ENCODE measurements around the gene TPRN.

Gene TPRN

DNA sequence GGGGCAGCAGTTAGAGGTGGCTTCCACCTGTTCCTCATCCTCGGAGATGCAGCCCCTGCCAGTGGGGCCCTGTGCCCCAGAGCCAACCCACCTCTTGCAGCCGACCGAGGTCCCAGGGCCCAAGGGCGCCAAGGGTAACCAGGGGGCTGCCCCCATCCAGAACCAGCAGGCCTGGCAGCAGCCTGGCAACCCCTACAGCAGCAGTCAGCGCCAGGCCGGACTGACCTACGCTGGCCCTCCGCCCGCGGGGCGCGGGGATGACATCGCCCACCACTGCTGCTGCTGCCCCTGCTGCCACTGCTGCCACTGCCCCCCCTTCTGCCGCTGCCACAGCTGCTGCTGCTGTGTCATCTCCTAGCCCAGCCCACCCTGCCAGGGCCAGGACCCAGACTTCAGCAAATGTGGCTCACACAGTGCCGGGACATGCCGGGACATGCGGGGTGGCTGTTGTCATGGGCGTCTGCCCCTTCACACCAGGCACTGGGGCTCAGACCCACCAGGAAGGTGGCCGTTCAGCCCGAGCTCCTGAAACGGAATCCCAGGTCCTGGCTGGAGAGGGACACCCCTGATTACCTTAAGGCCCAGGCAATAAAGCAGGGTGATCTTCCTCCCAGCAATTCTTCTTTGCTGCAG is 25.3 kb upstream of the TPRN start:
- no peak for DNase-seq (ENCODE audit: low read depth in 2 of 2)

DNA sequence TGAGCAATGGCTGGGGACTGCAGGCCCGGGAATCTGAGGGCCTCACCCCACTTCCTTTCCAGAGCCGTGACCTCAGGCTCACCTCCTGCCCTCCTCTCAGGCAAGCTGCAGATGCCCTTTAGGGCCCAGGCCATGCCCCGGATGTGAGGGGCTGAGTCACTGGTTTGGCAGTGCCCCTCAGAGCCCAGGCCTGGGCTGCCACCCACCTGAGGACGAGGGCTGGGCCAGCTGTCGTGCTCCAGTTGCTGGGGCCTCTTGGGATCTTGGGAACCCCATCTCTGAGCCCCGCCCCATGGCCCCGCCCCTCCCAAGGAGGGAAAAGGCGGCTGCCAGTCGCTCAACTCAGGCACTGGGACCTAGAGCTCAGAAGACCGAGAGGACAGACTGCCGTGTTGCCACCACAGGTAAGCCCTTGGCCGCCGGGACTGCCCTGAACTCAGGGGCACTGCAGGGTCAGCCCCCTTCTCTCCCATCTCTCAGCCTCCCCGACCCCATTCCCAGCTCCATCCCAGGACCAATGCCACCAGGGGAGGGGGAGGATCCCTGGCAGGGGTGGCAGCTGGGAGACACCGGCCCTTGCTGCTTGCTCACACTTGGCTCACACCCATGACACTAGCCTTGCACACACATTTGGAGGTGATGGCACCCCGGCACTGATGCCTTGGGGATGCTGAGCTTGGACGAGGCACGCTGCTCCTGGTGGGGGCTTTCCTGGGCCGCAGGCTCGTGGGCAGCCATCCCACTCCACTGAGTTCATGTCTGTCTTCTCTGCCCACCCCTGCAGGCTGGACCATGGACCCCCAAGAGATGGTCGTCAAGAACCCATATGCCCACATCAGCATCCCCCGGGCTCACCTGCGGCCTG is 24.5 kb upstream of the TPRN start, which contains the start of gene CYSRT1:
TSS of gene CYSRT1 (plus strand) at position 345 of the 865 bp plus-strand sequence. CDS start at position 793, 448 bp downstream.
- no peak for DNase-seq (ENCODE audit: low read depth in 2 of 2)

DNA sequence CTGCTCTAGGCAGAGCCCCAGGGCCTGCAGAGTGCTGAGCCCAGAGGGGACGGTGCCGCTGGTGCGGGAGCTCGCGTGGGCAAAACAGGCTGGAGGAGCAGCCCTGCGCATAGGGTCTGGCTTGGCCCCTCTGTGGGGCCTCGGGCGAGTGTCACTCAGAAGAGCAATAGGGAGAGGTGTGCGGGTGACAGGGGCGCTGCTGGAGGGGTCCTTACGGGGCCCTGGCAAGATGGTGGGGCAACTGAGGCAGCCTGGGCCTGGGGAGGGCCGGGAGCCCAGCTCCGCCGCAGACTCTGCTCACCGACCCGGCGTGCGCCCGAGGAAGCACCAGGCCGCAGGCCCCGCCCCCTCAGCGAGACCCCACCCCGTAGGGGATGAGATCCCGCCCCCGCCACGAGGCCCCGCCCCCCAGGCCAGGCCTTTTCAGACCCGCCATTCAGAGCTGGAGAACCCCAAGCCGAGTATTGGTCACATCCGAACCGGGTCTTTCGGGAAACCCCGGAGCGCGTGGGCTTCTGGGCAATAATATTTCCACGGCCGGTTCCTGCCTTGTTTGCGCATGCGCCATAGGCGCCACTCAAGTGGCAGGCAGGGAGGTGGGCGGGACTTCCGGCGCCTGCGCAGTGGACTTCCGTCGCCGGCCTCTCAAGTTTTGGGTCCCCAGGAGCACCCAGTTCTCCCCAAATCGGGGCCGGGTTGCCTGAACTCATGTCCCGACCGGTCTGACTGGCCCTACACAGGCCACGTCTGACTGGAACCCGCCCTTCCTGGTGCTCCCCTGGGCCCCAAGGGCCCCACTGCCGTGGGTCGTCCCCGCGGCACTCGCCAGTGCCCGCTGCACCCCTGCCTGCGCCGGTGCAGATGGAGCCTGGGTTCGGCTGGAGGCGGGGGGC is 22.8 kb upstream of the TPRN start:
- peak; percentile 97 to 100 for DNase-seq (ENCODE audit: low read depth in 2 of 2)

DNA sequence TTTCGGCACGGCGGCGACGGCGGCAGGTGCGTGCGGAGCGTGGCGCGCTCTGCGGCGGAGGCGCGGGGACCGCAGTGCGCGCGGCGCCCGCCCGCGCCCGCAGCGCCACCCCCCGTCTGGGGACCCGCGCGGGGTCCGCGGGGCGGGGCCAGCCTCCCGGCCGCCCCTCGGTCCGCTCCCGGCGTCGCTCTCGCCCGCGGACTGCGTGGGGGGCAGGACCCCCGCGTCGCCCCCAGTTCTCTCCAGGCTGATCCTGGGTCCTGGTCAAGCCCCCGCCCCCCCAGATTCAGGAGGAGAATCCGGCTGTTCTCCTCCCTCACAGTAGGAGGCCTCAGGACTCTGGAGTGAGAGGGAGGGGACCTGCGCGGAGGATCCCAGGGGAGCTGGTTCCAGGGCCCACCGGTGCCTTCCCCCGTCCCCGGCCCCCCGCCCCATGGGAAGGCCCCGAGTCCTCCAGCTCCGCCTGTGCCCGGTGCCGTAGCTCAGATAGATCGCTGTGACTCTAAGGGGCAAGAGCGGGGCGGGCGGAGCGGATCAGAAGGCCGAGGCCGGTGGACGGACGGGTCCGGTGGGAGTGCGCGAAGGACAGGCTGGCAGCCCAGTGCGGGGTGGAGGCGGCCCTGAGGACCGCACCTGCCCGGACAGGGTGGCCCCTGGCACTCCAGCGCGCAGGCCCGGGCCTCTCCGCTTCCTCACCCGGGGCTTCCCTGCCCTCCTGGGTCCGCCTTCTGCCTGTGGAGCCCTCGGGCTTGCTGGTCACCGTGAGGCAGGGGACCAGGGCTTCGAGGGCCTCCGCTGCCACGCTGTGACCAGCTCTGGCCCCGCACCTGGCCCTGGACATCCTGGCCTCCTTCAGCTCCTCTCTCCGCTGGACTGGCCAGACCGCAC is 21.9 kb upstream of the TPRN start, which contains the start of gene RNF208:
TSS of gene RNF208 (minus strand) at position 51 of the 888 bp plus-strand sequence. CDS start 1,028 bp downstream, outside the sequence.
- DNase-seq (ENCODE audit: low read depth in 2 of 2) = no peak

DNA sequence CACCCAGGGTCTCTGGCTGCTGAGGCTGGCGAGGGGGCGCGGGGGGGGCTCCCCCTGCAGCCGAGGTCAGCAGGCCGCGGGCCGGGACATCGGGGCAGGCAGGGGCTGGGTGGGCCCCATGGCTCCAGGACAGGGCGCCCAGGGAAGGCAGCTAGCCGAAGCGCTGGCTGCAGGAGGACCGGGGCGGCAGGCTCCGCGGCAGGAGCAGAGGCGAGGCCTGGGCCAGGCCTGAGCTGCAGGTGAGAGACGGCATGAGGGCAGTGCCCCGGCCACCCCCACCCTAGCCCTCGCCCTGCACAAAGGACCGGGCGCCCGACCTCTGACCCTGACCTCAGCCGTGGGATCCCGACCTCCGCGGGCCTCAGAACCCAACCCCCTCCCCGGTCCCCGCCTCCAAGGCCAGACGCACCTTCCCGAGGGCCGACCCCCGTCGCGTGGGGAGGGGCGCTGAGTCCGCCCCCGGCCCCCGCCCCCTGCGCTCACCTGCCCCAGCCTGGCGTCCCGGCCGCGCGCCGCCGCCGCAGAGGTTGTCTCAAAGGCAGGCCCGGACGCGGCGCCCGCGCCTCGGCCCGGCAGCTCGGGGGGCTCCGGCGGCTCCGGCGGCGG is 21.1 kb upstream of the TPRN start:
- DNase-seq (ENCODE audit: low read depth in 2 of 2) = no peak

DNA sequence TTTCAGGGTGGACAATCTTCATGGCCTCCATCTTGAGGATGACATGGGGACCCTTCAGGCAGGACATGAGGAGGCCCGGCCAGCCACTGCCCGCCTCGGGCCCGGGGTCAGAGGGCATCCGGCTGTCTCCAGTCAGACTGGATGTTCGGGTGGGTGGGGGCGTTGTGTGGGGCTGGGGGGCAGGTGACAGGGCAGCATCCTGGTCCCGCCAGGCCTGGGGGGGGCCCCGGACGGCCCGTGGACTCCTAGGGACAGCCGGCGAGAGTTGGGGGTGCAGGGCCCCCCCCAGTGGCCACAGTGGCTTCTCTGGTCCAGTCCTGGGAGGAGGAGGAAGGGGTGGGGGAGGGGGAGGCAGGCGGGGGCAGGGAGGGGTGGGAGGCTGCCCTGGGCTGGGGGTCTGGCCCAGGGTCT is 20.6 kb upstream of the TPRN start:
- no peak for DNase-seq (ENCODE audit: low read depth in 2 of 2)

DNA sequence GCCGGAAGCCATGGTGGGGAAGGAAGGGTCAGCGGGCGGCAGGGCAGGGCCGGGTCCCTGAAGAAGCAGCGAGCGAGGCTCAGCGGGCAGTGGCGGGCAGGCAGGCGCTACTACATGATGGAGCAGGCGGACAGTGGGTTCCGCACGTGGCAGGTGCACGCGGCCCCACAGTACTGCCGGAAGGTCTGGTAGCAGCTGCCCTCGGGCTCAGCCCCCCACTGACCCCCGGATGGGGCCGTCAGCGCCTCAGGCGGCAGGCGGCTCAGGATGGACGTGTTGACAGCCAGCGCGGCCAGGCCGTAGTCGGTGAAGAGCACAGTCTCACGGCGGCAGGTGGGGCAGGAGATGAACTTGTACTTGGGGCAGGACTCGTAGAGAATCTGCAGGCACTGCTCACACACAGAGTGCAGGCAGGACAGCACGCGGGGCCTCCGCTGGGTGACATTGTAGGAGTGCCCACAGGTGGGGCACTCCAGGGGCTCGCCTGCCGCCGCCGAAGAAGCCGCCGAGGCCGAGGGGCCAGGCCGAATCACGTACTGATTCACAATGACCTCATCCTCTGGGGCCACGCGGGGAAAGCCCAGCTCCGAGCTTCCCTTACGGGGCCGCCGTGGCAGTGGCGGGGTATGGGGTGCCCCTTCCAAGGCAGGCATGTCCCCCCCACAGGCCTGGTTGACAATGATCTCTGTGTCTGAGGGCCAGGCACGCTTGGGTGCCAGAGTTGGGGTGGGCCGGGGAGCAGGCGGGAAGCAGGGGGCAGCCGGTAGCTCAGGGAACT is 20.0 kb upstream of the TPRN start:
- no peak for DNase-seq (ENCODE audit: low read depth in 2 of 2)

DNA sequence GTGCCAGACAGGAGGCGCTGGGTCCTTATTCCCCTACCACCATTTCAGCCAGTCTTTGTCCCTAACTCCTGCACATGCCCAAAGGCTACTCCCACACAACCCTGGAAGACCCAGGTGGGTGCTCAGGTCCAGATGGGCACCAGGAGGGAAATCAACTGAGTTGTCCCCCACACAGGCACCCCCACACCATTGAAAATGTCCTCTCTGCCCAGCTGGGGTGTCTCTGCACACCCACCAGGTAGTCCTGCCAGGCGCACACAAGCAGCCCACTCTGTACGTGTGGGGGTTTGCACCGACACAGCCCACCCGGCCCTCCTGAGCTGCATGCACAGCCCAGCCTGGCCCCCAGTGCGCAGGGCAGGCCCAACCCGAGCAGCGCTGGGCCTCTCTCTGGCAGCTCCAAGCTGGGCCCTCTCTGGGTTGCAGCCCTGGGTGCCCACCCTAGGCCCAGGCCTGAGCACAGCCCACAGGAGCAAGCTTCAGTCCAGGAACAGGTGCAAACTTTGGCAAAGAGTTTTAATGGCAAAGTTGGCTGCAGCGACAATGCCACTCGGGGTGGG is 19.3 kb upstream of the TPRN start:
- DNase-seq (ENCODE audit: low read depth in 2 of 2) = no peak

DNA sequence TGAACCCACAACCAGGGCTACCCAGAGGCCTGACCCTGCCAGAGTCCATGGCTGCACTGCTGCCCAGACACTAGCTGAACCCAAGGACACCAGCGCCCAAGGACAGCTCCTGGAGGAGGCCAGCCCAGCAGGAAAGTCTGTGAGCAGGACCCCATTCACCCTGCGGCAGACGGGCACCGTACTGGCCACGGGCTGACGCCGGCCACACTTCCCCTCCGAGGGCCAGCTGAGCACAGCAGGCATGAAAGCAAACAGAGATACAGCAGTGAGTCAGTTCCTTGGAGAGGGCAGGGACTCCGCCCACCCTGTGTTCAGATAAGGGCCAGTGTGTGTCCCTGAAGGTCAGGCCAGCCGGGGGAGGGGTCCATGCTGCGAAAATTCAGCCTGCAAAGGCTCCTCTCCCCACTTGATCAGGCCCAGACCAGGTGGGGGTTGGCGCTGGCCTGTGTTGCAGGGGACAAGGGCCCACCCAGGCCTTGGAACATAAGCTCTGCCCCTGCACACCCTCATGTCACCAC is 18.3 kb upstream of the TPRN start:
- no peak for DNase-seq (ENCODE audit: low read depth in 2 of 2)

DNA sequence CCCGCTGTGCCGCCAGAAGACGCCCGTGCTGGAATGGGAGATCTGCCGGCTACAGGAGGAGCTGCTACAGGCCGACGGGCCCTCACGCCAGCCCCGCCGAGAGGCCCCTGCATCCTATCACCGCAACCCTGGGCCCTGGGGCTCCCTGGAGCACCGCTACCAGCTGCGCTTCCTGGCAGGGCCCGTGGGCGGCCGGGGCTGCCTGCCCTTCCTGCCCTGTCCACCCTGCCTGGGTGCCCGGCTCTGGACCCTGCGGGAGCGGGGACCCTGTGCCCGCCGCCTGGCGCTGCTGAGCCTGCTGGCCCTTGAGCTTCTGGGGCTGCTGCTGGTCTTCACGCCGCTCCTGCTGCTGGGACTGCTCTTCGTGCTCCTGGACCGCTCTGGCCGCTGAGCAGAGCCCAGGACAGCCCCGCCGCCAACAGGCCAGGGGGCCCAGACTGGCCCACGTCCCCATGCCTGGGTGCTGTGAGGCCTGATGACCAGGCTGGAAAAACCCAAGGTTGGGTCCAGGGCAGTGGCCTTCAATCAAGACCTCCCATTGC is 17.7 kb upstream of the TPRN start:
- no peak for DNase-seq (ENCODE audit: low read depth in 2 of 2)

DNA sequence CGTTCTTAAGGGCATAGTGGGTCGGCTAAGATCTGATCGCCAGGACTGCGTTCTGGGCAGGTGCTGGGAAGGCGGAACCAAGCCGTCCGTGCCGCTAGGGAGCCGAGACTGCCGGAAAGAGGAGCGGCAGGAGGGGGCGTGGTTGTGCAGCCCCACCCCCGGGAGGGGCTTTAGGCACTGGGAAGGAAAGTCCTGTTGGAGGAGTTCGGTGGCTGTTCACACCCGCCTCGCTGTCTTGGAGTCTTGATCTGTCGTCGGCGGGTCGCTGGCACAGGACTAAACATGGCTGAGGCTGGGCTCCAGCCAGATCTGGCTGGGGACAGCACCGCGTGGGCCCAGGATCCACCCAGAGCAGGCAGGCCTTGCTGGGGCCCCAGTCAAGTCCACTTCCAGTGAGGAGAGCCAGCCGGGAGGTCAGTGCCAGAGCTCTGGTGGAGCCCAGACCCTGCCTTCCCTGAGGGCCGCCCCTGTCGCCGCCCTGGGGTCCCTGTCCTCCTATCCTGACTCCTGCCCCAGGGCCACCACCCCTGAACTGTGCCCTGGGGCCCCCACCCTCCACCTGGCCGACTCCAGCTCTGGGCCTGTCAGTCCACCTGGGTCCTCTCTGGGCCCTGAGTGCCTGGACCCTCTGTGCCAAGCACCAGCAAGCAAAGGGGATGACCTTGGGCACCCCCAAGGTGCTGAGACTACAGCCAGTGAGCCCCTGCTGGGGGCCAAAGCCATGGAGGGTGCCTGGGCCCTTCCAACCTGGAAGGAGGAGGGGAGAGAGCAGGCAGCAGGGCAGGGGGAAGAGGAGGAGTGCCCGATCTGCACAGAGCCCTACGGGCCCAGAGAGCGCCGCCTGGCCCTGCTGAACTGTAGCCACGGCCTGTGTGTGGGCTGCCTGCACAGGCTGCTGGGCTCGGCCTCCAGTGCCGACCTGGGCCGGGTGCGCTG is 17.0 kb upstream of the TPRN start:
- DNase-seq (ENCODE audit: low read depth in 2 of 2) = no peak

DNA sequence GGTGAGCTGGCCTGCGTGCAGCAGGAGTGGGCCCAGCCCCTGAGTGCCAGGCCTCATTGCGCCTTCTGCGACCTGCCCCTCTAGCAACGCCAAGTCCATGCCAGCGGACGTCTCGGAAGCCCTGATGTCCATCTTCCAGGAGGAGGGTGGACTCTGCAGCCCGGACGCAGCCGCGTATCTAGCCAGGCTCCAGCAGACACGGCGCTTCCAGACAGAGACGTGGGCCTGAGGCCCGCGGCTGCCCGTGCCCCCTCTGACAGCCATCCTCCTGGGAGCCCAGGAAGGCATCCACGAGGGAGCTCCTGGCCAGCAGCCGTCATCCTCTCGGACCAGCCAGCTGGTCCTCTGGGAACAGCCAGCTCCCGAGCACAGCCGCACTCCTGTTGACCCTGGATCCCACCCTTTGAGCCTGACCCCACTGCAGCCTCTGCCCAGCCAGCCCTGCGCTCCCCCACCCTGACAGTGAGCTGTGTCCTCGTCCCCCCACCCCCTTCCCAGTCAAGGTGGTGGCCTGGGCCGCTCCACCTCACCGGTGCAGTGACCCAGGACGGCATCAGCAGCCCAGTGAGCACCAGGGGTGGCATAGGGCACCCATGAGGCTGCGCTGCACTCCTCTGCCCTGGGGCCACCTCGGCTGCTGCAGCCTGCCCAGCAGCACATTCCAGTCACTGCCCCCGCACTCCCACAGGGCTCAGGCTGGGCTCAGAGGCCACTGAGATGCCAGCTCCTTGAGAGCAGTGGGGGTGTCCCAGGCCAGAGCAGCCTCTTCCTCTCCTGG is 15.8 kb upstream of the TPRN start:
- no peak for DNase-seq (ENCODE audit: low read depth in 2 of 2)

DNA sequence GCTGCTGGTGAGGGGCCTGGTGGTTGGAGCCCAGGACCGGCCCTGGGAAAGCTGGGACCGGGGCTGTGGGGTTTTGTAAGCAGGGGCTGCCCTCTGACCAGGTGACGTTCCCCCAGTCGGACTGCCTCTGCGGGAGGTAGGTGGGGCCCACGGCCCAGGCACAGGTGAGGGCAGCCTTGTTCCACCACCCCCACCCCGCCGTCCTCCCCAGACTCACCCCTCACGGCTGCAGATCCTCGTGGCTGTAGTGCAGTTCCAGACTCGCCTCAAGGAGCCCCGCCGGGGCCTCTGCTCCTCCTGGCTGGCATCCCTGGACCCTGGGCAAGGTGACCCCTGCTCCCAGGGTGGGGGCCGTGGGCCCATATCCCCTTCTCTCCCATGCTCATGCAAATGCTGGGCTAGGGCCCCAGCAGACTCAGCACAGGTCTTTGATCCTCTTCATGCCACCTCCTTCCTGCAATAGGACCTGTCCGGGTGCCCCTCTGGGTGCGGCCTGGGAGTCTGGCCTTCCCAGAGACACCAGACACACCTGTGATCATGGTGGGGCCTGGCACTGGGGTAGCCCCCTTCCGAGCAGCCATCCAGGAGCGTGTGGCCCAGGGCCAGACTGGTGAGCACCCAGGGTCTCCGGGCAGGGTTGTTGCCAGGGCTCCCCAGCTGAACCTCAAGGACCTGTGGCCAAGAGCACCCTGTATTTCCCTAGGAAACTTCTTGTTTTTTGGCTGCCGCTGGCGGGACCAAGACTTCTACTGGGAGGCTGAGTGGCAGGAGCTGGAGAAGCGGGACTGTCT is 14.8 kb upstream of the TPRN start:
- DNase-seq (ENCODE audit: low read depth in 2 of 2) = no peak

DNA sequence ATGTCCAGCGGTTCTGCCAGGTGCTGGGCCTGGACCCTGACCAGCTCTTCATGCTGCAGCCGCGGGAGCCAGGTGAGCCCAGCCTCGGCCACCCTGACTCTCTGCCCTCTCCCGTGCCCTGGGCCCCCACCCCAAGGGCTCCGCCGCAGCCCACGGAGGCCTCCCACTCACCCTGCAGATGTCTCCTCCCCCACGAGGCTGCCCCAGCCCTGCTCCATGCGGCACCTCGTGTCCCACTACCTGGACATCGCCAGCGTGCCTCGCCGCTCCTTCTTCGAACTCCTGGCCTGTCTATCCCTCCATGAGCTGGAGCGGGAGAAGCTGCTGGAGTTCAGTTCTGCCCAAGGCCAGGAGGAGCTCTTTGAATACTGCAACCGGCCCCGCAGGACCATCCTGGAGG is 14.1 kb upstream of the TPRN start:
- no peak for DNase-seq (ENCODE audit: low read depth in 2 of 2)

DNA sequence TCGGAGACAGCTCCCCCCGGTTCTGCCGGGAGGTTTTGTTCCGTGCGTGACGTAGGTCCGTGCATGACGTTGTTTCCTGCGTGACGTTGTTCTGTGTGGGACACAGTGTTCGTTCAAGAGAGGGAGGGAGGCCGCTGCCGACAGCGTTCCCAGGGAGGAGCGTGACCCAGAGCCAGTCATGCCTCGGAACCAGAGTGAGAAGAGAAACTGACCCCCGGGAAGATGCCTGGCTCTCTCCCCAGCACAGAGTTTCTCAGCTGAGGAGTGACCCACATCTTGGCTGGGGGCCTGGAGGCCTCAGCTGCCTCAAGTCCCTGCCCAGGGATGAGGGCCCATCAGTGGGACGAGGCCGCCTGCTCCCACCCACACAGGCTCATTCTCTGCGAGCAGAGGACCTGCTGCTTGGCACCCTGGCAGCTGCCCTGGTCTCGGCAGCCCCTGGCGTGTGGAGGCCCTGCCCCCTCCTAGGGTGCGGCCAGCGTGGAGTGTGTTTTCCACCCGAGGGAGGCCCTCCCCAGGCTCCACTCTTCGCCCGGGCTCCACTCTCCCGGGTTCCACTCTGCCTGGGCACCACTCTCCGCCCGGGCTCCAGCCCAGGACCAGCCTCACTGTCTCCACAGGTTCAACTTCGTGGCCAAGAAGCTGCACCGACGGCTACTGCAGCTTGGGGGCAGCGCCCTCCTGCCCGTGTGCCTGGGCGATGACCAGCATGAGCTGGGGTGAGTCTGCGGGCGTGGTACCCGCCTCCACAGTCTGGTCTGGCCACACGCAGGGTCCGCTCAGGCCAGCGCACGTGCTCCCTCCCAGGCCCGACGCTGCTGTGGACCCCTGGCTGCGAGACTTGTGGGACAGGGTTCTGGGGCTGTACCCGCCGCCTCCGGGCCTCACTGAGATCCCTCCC is 12.9 kb upstream of the TPRN start:
- no peak for DNase-seq (ENCODE audit: low read depth in 2 of 2)

All from stimulated activated CD4-positive, alpha-beta T cell treated with anti-CD3 and anti-CD28 coated beads, Interleukin-4, amount 100 ng/mL, for 48 hours (primary cell).